ENCODE results near the gene STAM.
A peak's percentile ranks its signal among the peaks of the same experiment; 100 is the strongest.
"Not testable (repeated sequence)": the region's sequence is repeated elsewhere in the genome, so short reads cannot be mapped to it uniquely, and the experiment has no call there.

Gene STAM

GRCh38 chr10:17643755-17644484, at the start of gene STAM:
STAM (plus strand) TSS chr10:17644151; CDS start chr10:17644340, 189 bp downstream.
- DNase-seq: peak; percentile 93

- DNase-seq: no peak
Observed at GRCh38 chr10:17597386-17597785, 46.6 kb upstream of the STAM start.

DNA sequence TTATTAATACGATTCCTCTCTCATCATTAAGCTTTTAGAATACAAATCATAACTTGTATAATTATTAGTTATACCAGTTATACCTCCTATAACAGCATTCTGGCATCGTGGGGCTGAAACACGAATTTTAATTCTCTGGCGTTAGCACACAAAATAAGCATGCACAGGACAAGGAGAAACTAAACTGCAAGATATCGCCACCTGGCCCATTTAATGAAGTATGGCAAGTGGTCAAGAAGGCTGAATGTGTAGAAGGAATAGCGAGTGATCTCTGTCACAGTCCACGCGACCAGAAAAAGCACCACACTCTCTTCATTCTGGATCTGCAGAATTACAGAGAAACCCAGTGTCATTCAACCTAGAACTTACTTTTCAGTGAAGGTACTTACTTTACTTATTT, 44.9 kb upstream of the STAM start:
- DNase-seq: peak; percentile 3 to 23

DNA sequence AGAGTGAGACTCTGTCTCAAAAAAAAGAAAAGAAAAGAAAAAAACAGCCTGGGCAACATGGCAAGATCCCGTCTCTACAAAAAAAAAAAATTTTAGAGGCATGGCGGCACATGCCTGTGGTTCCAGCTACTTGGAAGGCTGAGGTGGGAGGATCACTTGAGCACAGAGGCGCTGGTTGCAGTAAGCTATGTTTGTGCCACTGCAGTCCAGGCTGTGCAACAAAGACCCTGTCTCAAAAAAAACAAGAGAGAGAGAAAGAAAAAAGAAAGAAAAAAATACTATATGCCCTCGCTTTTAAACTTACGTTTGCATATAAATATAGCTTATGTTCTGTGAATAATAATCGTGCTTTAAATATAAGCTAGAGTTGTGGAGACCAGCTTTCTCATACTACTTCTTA, 38.0 kb upstream of the STAM start:
- DNase-seq: no peak

DNA sequence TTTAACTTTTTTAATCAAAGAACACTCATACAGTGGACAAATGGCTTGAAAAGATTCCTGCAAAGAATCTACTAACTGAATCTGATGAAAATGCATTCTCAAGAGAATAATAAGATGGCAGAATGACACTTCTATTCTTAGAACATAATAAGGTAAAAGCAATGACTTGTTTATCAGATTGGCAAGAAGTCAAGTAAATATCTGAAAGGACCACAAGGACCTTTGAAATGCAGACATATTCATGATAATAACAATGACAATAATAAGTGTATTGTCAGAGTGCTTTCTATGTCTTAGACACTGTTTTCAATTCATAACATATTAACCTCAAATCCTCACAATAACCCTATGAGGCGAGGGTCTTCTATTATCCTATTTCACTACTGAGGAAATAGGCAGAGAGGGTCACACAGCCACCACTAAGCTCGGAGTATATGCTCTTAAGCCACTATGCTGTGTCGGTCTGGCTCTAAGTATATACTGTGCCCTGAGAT, 37.4 kb upstream of the STAM start:
- no peak for DNase-seq

DNA sequence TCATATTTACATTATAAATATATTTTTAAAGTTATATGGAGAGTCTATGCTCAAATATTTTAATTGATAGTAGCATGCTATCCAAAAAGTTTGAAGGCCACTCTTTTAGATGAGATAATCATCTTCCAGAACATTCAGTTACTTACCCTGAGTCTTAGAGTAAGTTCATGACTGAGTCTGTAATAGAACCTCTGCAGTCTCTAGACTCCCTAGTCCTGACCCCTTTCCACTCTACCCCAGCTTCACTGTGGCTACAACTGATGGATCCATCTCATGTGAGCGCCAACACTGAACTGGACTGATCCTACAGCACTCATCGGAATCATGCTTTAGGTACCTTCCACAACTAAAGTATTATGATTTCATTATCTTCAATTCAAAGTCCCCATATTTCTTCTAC, 36.9 kb upstream of the STAM start:
- no peak for DNase-seq

DNA sequence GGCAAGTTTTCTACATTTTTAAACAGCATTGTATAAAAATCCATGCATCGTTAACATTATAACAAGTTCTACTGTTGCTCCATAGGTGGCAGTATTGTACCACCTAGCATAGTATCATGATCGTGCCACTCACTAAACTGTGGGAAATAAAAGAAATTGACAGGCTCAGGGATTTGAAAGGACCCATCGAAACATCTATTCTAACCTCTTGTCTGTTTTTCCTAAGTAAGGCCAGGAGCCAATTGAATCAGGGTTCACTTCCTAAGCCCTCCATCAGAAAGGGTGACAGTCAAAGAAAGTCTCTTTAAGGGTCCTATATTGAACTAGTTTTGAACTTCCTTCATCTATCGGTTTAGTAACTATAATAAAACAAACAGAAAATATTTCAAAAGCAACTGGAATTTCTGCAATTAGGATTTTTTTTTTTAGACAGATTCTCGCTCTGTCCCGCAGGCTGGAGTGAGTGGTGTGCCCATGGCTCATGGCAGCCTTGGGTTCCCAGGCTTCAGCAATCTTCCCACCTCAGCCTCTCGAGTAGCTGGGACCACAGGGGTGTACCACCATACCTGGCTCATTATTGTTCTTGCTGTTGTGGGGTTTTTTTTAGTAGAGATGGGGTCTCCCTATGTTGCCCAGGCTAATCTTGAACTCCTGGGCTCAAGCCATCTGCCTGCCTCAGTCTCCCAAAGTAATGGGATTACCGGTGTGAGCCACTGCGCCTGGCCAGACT, 36.2 kb upstream of the STAM start:
- peak in 1 of 2 donors; percentile 66 for DNase-seq

GRCh38 chr10:17609523-17610079, 34.4 kb upstream of the STAM start:
- no peak for DNase-seq

DNA sequence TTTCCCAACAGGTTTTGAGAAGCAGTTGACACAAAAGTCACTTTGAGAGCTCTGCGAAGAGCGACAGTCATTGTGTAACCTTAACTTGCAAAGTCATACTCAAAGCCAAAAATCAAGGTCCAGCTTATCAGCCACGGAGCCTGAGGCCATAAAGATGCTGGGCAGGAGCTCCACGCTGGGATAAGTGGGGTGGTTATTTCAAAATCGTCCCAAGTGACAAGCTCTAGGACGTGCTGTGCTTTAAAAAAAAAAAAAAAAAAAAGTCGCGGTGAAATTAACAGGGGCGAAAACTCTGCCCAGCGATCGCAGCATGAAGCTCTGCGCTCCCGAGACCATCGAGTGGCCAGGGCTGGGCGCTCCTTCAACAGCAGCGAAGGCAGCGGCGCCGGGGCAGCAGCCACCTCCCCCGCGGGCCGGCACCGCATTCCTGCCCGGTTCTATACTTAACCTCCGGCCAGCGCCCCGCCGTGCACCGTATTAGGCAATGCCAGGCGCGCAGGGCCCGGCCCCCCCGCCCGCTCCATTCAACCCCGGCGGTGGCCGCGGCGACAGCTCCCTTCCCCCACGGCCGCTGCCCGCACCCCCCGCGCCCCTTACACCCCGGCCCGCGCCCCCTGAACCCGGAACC, 27.4 kb upstream of the STAM start:
- DNase-seq: peak; percentile 21 to 23

DNA sequence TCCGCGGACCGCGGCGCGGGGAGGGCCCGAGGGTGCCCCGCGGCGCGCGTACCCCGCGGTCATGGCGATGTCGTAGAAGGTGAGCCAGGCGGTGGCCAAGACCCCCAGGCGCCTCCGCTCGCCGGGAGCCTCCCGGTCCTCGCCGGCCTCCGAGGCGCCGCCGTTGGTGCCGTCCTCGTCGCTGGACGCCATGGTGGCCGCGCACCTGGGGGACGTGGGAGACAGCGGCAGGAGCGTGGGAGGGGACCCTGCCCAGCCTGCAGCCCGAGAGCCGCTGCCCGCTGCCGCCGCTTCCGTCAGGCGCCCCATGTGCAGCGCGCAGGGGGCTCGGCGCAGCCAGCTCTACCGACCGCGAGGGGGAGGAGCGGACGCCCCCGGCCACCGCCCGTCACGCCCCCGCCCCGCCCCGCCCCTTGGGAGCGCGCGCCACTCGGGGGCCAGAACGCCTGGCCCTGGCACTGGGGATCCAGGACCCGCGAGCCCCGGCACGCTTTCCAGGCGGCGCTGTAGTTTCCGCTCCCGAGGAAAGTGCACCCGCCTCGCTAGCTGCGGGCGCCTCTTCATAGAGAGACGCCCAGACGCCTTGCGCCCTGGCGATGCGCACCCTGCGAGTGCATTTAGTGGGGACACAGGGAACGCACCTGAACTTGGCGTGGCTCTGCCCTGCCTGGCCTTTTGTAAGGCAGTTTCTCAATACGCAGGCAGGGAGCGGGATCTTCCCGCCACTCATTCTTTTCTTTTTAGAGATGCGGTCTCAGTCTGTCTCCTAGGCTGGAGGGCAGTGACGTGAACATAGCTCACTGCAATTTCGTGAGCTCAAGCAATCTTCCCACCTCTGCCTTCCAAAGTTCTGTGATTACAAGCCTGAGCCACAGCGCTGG, 26.7 kb upstream of the STAM start, which contains the start of gene HACD1:
Gene HACD1, minus strand, starts transcription at position 344 of the 881 bp plus-strand sequence. Its CDS starts 35 bp downstream, at position 309.
- peak; percentile 35 to 58 for DNase-seq

DNA sequence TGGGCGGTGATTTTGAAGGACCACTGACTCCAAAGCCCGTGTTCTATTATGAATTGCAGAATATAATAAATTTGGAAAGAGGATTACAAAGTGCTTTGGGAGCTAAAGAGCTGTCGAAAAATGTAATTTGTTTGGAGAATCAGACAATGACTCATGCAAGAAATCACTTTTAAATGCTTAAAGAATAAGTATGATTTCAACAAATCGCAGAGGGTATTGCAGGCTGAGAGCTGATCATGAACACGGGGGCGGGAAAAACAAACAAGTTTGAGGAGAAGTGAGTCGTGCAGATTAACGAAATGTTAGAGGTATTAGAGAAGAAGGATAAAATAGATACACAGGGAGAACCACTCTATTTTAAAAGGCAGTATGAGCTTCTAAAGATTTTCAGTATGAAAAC, 21.9 kb upstream of the STAM start:
- no peak for DNase-seq

GRCh38 chr10:17624996-17625395, 19.0 kb upstream of the STAM start:
- no peak for DNase-seq

- no peak for DNase-seq
Observed at GRCh38 chr10:17626656-17627055, 17.3 kb upstream of the STAM start.

DNA sequence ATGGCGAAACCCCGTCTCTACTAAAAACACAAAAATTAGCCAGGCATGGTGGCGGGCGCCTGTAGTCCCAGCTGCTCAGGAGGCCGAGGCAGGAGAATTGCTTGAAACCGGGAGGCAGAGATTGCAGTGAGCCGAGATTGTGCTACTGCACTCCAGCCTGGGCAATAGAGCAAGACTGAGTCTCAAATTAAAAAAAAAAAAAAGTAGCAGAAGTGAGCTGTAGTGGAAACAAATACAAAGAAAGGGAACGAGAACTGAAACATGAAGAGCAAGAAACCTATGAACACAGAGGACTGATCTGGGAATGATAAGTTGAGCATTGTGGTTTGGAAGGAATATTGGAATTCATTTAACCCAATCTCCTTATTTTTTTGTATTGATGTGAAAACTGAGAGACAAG, 11.4 kb upstream of the STAM start:
- DNase-seq: not testable (repeated sequence)

DNA sequence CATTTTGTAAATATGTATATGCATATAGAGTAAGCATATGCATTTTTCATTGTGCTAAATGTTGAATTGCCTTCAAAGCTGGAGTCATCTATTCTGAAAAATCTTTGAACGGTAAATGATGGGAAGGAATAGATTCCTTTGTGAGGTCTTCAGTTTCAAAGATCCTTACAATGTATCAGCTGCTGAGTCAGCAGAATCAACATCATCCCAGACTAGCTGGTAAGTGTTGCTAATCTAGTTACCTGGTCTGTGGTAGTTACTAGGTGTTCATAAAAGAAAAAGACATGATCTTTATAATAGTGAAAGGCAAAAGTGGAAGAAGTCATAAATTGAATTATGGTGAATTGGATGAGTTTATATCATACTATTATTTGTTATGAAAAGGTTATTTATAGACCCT, 10.6 kb upstream of the STAM start:
- DNase-seq: no peak

DNA sequence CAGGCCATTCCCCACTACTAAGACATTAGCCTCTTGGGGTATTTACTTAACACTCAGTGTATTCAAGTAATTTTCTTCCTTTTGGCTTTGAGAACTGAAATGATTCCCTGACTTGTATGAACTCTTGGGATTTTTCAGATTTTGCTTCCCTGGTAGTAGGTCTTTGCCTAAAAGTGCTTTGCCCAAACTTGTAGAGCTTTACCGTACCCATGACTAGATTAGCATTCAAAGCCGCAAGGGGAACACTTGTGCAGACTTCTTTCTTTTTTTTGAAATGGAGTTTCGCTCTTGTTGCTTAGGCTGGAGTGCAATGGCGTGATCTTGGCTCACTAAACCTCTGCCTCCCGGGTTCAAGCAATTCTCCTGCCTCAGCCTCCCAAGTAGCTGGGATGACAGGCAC, 6.1 kb upstream of the STAM start:
- no peak for DNase-seq

DNA sequence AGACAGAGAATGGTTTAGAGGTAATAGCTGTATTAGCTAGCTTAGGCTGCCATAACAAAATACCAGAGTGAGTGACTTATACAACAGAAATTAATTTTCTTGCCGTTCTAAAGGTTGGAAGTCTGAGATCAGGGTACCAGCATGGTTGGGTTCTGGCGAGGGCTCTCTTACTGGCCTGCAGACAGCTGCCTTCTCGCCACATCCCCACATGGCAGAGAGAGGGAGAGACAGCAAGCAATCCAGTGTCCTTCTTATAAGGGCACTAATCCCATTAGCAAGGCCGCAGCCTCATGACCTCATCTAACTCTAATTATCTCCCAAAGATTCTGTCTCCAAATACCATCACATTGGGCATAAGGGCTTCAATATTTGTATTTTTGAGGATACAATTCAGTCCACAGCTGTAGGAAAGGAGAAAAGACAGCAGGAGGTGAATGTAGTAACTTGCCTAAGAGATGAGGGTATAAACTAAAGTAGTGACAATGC, 3.6 kb upstream of the STAM start:
- no peak for DNase-seq

- no peak for DNase-seq
Observed at GRCh38 chr10:17643339-17643754, 604 bp upstream of the STAM start.

GRCh38 chr10:17644485-17644943, 563 bp downstream of the STAM start:
- peak in 1 of 2 donors; percentile 3 for DNase-seq

GRCh38 chr10:17645621-17646345, 1.8 kb downstream of the STAM start:
- peak in 1 of 2 donors; percentile 49 for DNase-seq

GRCh38 chr10:17647326-17647725, 3.4 kb downstream of the STAM start:
- DNase-seq: no peak
